HTR-8/SVneo (cell line): ENCODE data around the gene ULBP2.

ENCODE experiments used
- DNase-seq: peaks from one replicate; pipeline ENCODE4 v3.0.0; 2011; ENCODE audit warnings: low spot score, mixed read lengths; ENCODE audit not compliant: insufficient read length
- FAIRE-seq: peaks from 2 replicates; lab custom pipeline; 2011; peaks lifted over from hg19 to GRCh38; lab: Jason Lieb, UNC

ULBP2 gene

DNA sequence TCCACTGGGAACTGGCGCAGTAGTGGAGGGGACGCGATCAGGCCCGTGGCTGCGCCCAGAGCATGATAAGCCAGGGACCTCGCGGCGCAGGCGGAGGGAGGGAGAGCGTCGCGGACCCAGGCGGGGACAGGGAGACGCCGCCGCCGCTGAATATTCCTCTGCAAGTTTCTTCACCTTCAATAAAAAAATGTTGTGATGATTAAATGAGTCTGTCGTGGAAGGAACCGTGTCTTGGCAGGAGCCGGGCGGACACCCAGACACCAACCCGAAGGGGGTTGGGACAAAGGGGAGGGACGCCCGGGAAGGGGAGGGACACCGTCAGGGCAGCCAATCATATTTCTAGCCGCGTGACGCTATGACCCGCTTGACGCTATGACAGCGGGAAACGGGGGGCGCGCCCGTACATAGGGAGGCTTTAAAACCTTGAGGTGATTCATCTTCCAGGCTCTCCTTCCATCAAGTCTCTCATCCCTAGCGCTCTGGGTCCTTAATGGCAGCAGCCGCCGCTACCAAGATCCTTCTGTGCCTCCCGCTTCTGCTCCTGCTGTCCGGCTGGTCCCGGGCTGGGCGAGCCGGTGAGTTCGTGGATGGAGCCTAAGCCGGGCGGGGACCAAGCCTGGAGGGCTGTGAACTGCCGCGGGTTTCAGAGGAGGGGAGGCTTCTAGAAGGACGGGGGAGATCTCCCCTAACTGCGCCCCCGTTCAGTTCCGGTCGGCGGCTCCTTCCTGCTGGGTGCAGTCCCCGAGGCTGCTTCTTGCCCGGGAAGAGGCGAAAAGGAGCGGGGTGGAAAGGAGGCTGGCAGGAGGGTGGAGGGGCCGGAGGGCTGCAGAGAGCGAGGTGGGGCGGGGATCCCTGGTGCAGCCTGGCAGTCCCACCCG lies at the start of gene ULBP2:
Gene ULBP2, plus strand, starts transcription at position 432 of the 878 bp plus-strand sequence. Its CDS starts 59 bp downstream, at position 491.
- FAIRE-seq (no peak), DNase-seq (peak; percentile 90)

GRCh38 chr6:149895048-149895590 lies 46.7 kb upstream of the ULBP2 start:
- FAIRE-seq, result no peak
- no peak for DNase-seq

- FAIRE-seq (no peak), DNase-seq (peak; percentile 48)
Observed at GRCh38 chr6:149895833-149896271, 46.0 kb upstream of the ULBP2 start.

GRCh38 chr6:149896491-149896890 lies 45.3 kb upstream of the ULBP2 start:
- DNase-seq, result no peak
- FAIRE-seq, result no peak

- DNase-seq (peak; percentile 54), FAIRE-seq (no peak)
Observed at GRCh38 chr6:149897015-149897697, 44.7 kb upstream of the ULBP2 start.

GRCh38 chr6:149897855-149898744 lies 43.7 kb upstream of the ULBP2 start, which contains the start of gene RAET1E:
Gene RAET1E (minus strand): TSS chr6:149898113. CDS start chr6:149890901, 7,212 bp downstream.
- FAIRE-seq (no peak), DNase-seq (no peak)

- no peak for DNase-seq
- FAIRE-seq, result no peak
Observed at GRCh38 chr6:149898966-149899365, 42.8 kb upstream of the ULBP2 start.

DNA sequence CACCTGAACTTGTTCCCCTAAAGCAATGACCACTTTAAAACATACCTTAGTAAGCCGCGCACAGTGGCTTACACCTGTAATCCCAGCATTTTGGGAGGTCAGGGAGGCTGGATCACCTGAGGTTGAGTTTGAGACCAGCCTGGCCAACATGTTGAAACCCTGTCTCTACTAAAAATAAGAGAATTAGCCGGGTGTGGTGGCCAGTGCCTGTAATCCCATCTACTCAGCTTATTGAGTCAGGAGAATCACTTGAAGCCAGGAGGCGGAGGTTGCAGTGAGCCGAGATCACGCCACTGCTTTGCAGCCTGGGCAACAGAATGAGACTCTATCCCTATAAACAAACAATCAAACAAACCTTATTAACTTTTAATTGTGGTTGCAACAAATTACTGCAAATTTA lies 42.3 kb upstream of the ULBP2 start:
- FAIRE-seq (no peak), DNase-seq (no peak)

- DNase-seq (no peak), FAIRE-seq (no peak)
Observed at GRCh38 chr6:149899926-149900619, 41.7 kb upstream of the ULBP2 start.

- FAIRE-seq (no peak), DNase-seq (no peak)
Observed at GRCh38 chr6:149900620-149901443, 41.0 kb upstream of the ULBP2 start.

- no peak for DNase-seq
- FAIRE-seq, result no peak
Observed at GRCh38 chr6:149901444-149902140, 40.2 kb upstream of the ULBP2 start.

DNA sequence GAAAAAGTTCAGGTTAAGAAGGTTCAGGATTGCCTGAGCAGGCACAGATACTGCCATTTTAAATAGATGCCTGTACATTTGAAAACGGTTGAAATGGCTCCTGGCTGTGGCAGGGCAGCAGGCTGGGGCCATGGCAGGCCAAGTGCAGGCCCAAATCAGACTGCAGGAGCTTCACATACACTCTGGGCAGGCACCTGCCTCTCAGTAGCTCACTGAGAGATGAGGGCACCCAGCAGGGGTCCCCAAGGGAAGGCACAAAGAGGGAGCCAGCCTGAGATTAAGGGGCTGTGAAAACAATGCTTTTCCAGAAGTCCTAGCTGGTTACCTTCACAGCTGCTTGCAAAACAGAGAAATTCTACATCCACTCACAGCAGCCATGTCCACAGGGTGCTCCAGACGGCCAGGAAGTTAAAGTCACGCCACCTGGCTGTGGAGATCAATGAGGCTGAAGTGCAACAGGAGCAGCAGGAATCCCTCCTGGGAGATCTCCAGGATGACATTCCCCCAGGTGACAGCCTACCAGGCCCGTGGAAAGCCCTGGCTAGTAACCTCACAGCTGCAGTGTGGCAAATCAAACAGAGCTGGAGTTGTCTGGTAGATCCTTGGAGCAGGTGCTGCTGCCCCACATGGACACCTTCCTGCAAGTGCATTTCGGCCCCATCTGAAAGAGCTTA lies 37.7 kb upstream of the ULBP2 start:
- no peak for FAIRE-seq
- no peak for DNase-seq

DNA sequence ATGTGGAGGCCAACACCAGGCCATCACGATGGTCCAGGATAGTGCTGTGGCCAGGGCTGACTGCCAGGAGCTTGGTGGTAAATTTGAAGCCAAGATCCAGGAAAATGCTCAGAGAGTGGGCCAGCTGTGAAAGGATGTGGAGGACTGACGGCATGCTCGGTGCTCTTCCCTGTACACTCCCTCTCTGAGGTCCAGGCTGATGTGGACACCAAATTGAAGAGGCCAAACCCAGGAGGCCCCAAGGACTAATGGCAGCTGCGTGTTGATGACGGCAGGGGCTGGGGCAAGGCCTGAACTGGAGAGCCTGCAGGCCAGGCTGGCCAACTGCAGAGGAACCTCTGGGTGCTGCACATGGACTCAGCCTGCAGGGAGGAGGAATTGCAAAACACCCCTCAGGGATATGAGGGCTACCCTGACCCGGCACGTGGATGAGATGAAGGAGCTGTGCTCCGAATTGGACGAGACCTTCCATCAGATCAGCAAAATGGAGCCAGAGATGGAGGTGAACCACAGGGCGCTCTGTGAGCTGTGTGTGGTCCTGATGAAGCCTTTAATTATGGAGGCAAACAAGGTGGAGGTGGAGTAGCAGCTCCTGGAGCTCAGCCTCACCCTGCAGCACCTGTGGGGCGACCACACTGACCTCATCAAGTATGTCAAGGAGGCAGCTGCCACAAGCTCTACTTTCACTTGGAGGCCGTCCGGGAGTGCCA lies 37.0 kb upstream of the ULBP2 start:
- no peak for FAIRE-seq
- no peak for DNase-seq

- DNase-seq, result no peak
- FAIRE-seq, result no peak
Observed at GRCh38 chr6:149905371-149905910, 36.4 kb upstream of the ULBP2 start.

GRCh38 chr6:149905911-149906371 lies 35.9 kb upstream of the ULBP2 start:
- DNase-seq, result no peak
- FAIRE-seq, result no peak

DNA sequence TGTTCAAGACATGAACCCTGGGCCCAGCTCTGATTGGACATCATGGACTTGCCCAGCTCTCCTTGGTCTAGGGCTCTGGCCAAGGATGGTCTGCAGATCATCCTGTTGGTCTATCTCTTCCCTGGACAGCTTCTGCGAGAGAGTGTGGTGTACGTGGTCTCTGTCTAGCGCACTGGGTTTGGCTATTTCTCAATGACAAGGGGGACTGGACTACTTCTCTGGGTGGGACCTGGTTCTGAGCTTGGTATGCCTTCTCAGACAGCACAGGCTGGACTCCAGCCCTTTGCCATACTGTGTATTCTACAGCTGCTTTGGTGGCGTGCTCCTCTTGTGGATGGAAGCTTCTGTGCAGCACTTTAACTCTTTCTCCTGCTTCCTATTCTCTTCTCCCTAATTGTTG lies 35.4 kb upstream of the ULBP2 start:
- DNase-seq (no peak), FAIRE-seq (no peak)
